ENCODE data around the gene FGFR2.

DNA sequence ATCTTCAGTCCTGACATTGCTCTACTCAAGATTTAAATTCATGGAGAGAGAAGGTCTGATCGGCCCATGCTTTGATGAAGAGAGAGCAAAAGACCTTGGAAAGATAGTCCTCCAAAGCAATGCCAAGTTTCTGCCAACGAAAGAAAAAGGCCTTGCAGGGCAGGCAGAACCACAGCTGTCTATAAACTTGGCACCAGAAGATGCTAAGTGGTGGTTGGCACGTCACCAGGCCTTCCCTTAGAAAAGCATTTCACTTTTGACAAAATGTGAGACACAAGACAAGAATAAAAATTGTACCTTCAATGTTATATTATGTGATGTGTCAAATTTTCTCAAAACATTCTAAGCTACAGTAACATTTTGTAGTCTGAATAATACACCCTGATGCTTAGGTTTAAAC is 42.0 kb upstream of the FGFR2 start:
- TF ChIP-seq, protein P1, sequence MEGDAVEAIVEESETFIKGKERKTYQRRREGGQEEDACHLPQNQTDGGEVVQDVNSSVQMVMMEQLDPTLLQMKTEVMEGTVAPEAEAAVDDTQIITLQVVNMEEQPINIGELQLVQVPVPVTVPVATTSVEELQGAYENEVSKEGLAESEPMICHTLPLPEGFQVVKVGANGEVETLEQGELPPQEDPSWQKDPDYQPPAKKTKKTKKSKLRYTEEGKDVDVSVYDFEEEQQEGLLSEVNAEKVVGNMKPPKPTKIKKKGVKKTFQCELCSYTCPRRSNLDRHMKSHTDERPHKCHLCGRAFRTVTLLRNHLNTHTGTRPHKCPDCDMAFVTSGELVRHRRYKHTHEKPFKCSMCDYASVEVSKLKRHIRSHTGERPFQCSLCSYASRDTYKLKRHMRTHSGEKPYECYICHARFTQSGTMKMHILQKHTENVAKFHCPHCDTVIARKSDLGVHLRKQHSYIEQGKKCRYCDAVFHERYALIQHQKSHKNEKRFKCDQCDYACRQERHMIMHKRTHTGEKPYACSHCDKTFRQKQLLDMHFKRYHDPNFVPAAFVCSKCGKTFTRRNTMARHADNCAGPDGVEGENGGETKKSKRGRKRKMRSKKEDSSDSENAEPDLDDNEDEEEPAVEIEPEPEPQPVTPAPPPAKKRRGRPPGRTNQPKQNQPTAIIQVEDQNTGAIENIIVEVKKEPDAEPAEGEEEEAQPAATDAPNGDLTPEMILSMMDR (IDR thresholded peaks at IDR 0.05), result no peak
- no peak for TF ChIP-seq POLR2AphosphoS5 (IDR thresholded peaks at IDR 0.05)

Data from suprapubic skin (tissue), 3 donors.